HCT116 (cell line): ENCODE data around the gene PIGP. TPM values are rescaled to one million over a fixed set of nuclear protein-coding genes. Genes with fewer than 3 reads are reported as not detected.

Experiments
- ATAC-seq: fragments of 200-7000 bp; cut with Tn5 transposase; 2 replicates; pipeline ENCODE4 v1.9.1; 2020; ENCODE audit warnings: mild to moderate bottlenecking, moderate library complexity
- BruUV-seq: library from RNA; stranded (reverse); fragments of 400-500 nt; replicated peaks from 2 replicates; lab custom pipeline; 2021; lab: Mats Ljungman, UMichigan
- CTCF ChIA-PET: fragments of 300-600 bp; sonication (Branson Sonifier 250); formaldehyde crosslinking; loops from one replicate; lab custom pipeline; 2021; ENCODE audit warnings: antibody characterized with exemption; lab: Charles Lee
- POLR2A ChIA-PET: fragments of 300-600, 350-600 bp; sonication (Branson Sonifier 250); formaldehyde crosslinking; loops from one replicate; lab custom pipeline; 2021; ENCODE audit warnings: antibody characterized with exemption; lab: Charles Lee
- RAD21 ChIA-PET, 2 experiments: fragments of 300-600 bp; sonication (Branson Sonifier 250); formaldehyde crosslinking; loops; one replicate each; lab custom pipeline; 2023; ENCODE audit warnings: low total read pairs in 2 of 2; ENCODE audit not compliant: uncharacterized antibody in 2 of 2, unreplicated experiment in 2 of 2, low non-redundant PET in 1 of 2; lab: Charles Lee
- DNase-seq: peaks from one replicate; pipeline ENCODE4 v3.0.0-alpha.2; 2010; ENCODE audit warnings: low read depth, low spot score
- H2AFZ ChIP-seq: fragments of 200-600 bp; shearing (Covaris generic), sonication (generic); 2 replicates; pipeline ENCODE4 v1.6.1; 2017; ENCODE audit warnings: low read depth, mixed run types, mixed read lengths, antibody characterized with exemption, low read length; ENCODE audit not compliant: poor library complexity, severe bottlenecking
- H3K27ac ChIP-seq: 2 replicates; pipeline ENCODE4 v1.5.1; 2012; ENCODE audit warnings: low read depth, low read length
- H3K27me3 ChIP-seq: fragments of 200-600 bp; sonication (generic); 2 replicates; pipeline ENCODE4 v1.6.1; 2016; ENCODE audit warnings: mixed run types, low read length, mixed read lengths; ENCODE audit not compliant: insufficient read depth
- H3K36me3 ChIP-seq, 2 experiments: fragments of 200-500 bp in 1 of 2; fragments of 200-600 bp in 1 of 2; sonication (Bioruptor generic) in 1 of 2; sonication (generic) in 1 of 2; 2 replicates each; pipeline versions ENCODE4 v1.5.1 to v1.6.1; 2014 to 2016; ENCODE audit warnings: low read length in 2 of 2, inconsistent platforms in 1 of 2, mixed read lengths in 1 of 2, mixed run types in 1 of 2; ENCODE audit not compliant: insufficient read depth in 2 of 2, control insufficient read depth in 1 of 2
- H3K4me1 ChIP-seq, 2 experiments: fragments of 200-600 bp in 1 of 2; sonication (generic) in 1 of 2; 2 replicates each; pipeline versions ENCODE4 v1.5.1 to v1.6.1; 2012 to 2017; ENCODE audit warnings: low read length in 2 of 2, inconsistent platforms in 1 of 2, mild to moderate bottlenecking in 1 of 2, mixed read lengths in 1 of 2, mixed run types in 1 of 2, moderate library complexity in 1 of 2; ENCODE audit not compliant: insufficient read depth in 2 of 2, control insufficient read depth in 1 of 2
- H3K4me2 ChIP-seq: fragments of 200-600 bp; sonication (generic); 2 replicates; pipeline ENCODE4 v1.6.1; 2017; ENCODE audit warnings: mixed run types, low read length, mixed read lengths
- H3K4me3 ChIP-seq, 2 experiments: fragments of 200-600 bp in 1 of 2; sonication (generic) in 1 of 2; replicated peaks in 1 of 2; 2 replicates each; pipeline ENCODE4 v1.5.1; 2011 to 2016; ENCODE audit warnings: low read length in 2 of 2, control low read depth in 1 of 2, low read depth in 1 of 2, mild to moderate bottlenecking in 1 of 2, mixed read lengths in 1 of 2, mixed run types in 1 of 2
- H3K79me2 ChIP-seq: fragments of 200-600 bp; sonication (generic); 2 replicates; pipeline ENCODE4 v1.6.1; 2017; ENCODE audit warnings: mild to moderate bottlenecking, mixed run types, low read length, moderate library complexity, mixed read lengths; ENCODE audit not compliant: insufficient read depth
- H3K9ac ChIP-seq: fragments of 200-600 bp; sonication (generic); 2 replicates; pipeline ENCODE4 v1.6.1; 2016; ENCODE audit warnings: low read length, mixed read lengths
- H3K9me2 ChIP-seq: fragments of 200-600 bp; sonication (generic), shearing (Covaris generic); 2 replicates; pipeline ENCODE4 v1.6.1; 2017; ENCODE audit warnings: mixed run types, mild to moderate bottlenecking, moderate library complexity; ENCODE audit not compliant: insufficient read depth
- H3K9me3 ChIP-seq, 2 experiments: fragments of 200-500 bp in 1 of 2; fragments of 200-600 bp in 1 of 2; sonication (Bioruptor generic) in 1 of 2; sonication (generic) in 1 of 2; 2 replicates each; pipeline ENCODE4 v1.6.1; 2014 to 2017; ENCODE audit warnings: low read length in 2 of 2, mixed read lengths in 2 of 2, inconsistent platforms in 1 of 2, low read depth in 1 of 2, mild to moderate bottlenecking in 1 of 2, mixed run types in 1 of 2, moderate library complexity in 1 of 2; ENCODE audit not compliant: control insufficient read depth in 1 of 2, insufficient read depth in 1 of 2
- H4K20me1 ChIP-seq: fragments of 200-600 bp; sonication (generic), shearing (Covaris generic); 2 replicates; pipeline ENCODE4 v1.6.1; 2017; ENCODE audit warnings: mixed run types, mild to moderate bottlenecking, moderate library complexity; ENCODE audit not compliant: insufficient read depth
- EGR1 ChIP-seq: IDR thresholded peaks from 2 replicates; pipeline ENCODE4 v1.6.1; 2012; ENCODE audit warnings: low read depth
- ELF1 ChIP-seq: IDR thresholded peaks from 2 replicates; pipeline ENCODE4 v1.6.1; 2012; ENCODE audit warnings: low read depth, borderline replicate concordance
- EZH2 ChIP-seq: fragments of 200-600 bp; sonication (generic); IDR thresholded peaks from 2 replicates; pipeline ENCODE4 v1.6.1; 2017; ENCODE audit warnings: antibody characterized with exemption, mixed run types
- FOSL1 ChIP-seq: IDR thresholded peaks from 2 replicates; pipeline ENCODE4 v1.6.1; 2012; ENCODE audit warnings: low read depth
- REST ChIP-seq: IDR thresholded peaks from 2 replicates; pipeline ENCODE4 v1.6.1; 2012; ENCODE audit warnings: low read depth
- SRF ChIP-seq: IDR thresholded peaks from 2 replicates; pipeline ENCODE4 v1.6.1; 2012; ENCODE audit warnings: low read depth
- YY1 ChIP-seq: IDR thresholded peaks from 2 replicates; pipeline ENCODE4 v1.6.1; 2011; ENCODE audit warnings: low read length, low read depth, moderate library complexity, mild to moderate bottlenecking; ENCODE audit not compliant: insufficient replicate concordance; ENCODE audit errors: extremely low read depth
- ZNF274 ChIP-seq: fragments of 200-500 bp; sonication (Bioruptor generic); IDR thresholded peaks from 2 replicates; pipeline ENCODE4 v1.6.1; 2014; ENCODE audit warnings: mild to moderate bottlenecking, low read depth, low read length, inconsistent platforms
- intact Hi-C: fragments of 100-400 bp; cut with micrococcal nuclease; formaldehyde crosslinking; loops from 2 replicates; pipeline ENCODE4 v1.10.0; 2022
- total RNA-seq: library from RNA; stranded (reverse); gene quantifications from one replicate; pipeline ENCODE4 v1.2.1, GENCODE V29; 2021; ENCODE audit not compliant: unreplicated experiment

Gene PIGP
- total RNA-seq, 1 experiment from 2014 or later = 23.5 TPM

GRCh38 chr21:37082375-37082774 is 9.5 kb upstream of the PIGP start:
- CTCF ChIA-PET = no interaction called here
- Histone ChIP-seq H2AFZ (no peak overlapping the region), H4K20me1 (0 out of 2 replicates have a peak, but pooled peaks cover 9% of the 10 kb centered on the region), H3K9ac (no peak overlapping the region), H3K27ac (no peak overlapping the region), H3K27me3 (no peaks in the 10 kb centered on the region), H3K36me3 (no peaks in the 10 kb centered on the region), H3K9me3 (no peaks in the 10 kb centered on the region), H3K4me3 (no peak overlapping the region), H3K4me1 (peaks cover 4 to 12% of the 10 kb centered on the region in 2 experiments; a peak in 3 of 4 replicates), H3K4me2 (no peak overlapping the region), H3K79me2 (peaks cover 96% of the 10 kb centered on the region), H3K9me2 (no peaks in the 10 kb centered on the region)
- POLR2A ChIA-PET = no interaction called here
- RAD21 ChIA-PET = no interaction called here
- no peak for TF ChIP-seq SRF
- no peak for TF ChIP-seq ZNF274
- TF ChIP-seq REST = no peak
- TF ChIP-seq EGR1 = no peak
- TF ChIP-seq FOSL1 = no peak
- TF ChIP-seq YY1 = no peak
- TF ChIP-seq ELF1 = no peak
- no peak for TF ChIP-seq EZH2
- no TSS peak for BruUV-seq
- no peak for DNase-seq
- no peak for ATAC-seq
- intact Hi-C loops = no loop called here
